ENCODE results near the gene FYB1. TPM values are rescaled to one million over a fixed set of nuclear protein-coding genes. Genes with fewer than 3 reads are reported as not detected.

The FYB1 gene
- total RNA-seq, 4 donors from 2014 or later = 1.5 to 5.0 (median 2.7) TPM

GRCh38 chr5:39132792-39133191 is 86.6 kb downstream of the FYB1 start:
- TF ChIP-seq POLR2A (IDR thresholded peaks at IDR 0.05) = no peak
- TF ChIP-seq, protein P1, sequence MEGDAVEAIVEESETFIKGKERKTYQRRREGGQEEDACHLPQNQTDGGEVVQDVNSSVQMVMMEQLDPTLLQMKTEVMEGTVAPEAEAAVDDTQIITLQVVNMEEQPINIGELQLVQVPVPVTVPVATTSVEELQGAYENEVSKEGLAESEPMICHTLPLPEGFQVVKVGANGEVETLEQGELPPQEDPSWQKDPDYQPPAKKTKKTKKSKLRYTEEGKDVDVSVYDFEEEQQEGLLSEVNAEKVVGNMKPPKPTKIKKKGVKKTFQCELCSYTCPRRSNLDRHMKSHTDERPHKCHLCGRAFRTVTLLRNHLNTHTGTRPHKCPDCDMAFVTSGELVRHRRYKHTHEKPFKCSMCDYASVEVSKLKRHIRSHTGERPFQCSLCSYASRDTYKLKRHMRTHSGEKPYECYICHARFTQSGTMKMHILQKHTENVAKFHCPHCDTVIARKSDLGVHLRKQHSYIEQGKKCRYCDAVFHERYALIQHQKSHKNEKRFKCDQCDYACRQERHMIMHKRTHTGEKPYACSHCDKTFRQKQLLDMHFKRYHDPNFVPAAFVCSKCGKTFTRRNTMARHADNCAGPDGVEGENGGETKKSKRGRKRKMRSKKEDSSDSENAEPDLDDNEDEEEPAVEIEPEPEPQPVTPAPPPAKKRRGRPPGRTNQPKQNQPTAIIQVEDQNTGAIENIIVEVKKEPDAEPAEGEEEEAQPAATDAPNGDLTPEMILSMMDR (IDR thresholded peaks at IDR 0.05) = no peak
- intact Hi-C loops (cut with DNase I; ENCODE audit: low total_unique reads) = no loop called here
- DNase-seq (ENCODE audit: low spot score in 2 of 2) = no peak
- WGBS, 2 donors = 84 to 87% methylated on average over 3 of the region's 3 CpGs
- H3K4me3 ChIP-seq (ENCODE audit: low read depth, poor library complexity, severe bottlenecking) = no peak overlapping the region

DNA sequence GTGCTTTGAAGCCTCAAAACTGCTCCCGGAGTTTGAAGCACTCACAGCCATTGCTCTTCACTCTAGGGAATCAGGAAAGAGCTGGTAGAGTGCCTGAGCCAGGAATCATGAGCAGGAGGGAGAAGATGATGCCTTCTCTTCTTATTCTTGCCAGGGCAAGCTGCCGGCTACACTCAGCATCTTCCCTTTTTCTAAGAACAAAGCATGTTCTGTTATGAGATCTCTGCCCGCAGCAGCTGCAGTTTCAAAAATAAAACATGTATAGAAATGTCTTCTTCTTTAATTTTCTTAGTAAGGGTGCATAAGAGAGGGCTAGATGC is 87.3 kb downstream of the FYB1 start:
- intact Hi-C loops (cut with DNase I; ENCODE audit: low total_unique reads) = no loop called here
- TF ChIP-seq, protein P1 (IDR thresholded peaks at IDR 0.05) = no peak
- TF ChIP-seq POLR2A (IDR thresholded peaks at IDR 0.05) = no peak
- WGBS, 2 donors = 51 to 60% methylated on average over 3 of the region's 3 CpGs
- H3K4me3 ChIP-seq (ENCODE audit: low read depth, poor library complexity, severe bottlenecking) = no peak overlapping the region
- no peak for DNase-seq (ENCODE audit: low spot score in 2 of 2)

- no peak for TF ChIP-seq POLR2A (IDR thresholded peaks at IDR 0.05)
- TF ChIP-seq, protein P1 (IDR thresholded peaks at IDR 0.05) = no peak
- no peak overlapping the region for H3K4me3 ChIP-seq (ENCODE audit: low read depth, poor library complexity, severe bottlenecking)
- DNase-seq (ENCODE audit: low spot score in 2 of 2) = no peak
- intact Hi-C loops (cut with DNase I; ENCODE audit: low total_unique reads) = no loop called here
- 54 to 66% methylated on average over 3 of the region's 3 CpGs for WGBS, 2 donors
Measured at GRCh38 chr5:39131210-39132127, 87.9 kb downstream of the FYB1 start.

- intact Hi-C loops (cut with DNase I; ENCODE audit: low total_unique reads) = no loop called here
- WGBS, 2 donors = 73 to 81% methylated on average over 1 of the region's 1 CpG
- TF ChIP-seq, protein P1 (IDR thresholded peaks at IDR 0.05) = no peak
- no peak for TF ChIP-seq POLR2A (IDR thresholded peaks at IDR 0.05)
- no peak for DNase-seq (ENCODE audit: low spot score in 2 of 2)
- no peak overlapping the region for H3K4me3 ChIP-seq (ENCODE audit: low read depth, poor library complexity, severe bottlenecking)
Measured at GRCh38 chr5:39130716-39131115, 88.6 kb downstream of the FYB1 start.

- WGBS, 2 donors = 73 to 85% methylated on average over 2 of the region's 2 CpGs
- DNase-seq (ENCODE audit: low spot score in 2 of 2) = no peak
- no peak for TF ChIP-seq POLR2A (IDR thresholded peaks at IDR 0.05)
- TF ChIP-seq, protein P1 (IDR thresholded peaks at IDR 0.05) = no peak
- intact Hi-C loops (cut with DNase I; ENCODE audit: low total_unique reads) = no loop called here
- no peak overlapping the region for H3K4me3 ChIP-seq (ENCODE audit: low read depth, poor library complexity, severe bottlenecking)
Measured at GRCh38 chr5:39121922-39122321, 97.4 kb downstream of the FYB1 start.

Measured in lower leg skin (tissue), 4 donors.